ENCODE data around the gene TRAM2. TPM values are rescaled to one million over a fixed set of nuclear protein-coding genes. Genes with fewer than 3 reads are reported as not detected.
A peak's percentile ranks its signal among the peaks of the same experiment; 100 is the strongest.

The TRAM2 gene
- total RNA-seq, 1 donor from 2014 or later, result 2.1 TPM

DNA sequence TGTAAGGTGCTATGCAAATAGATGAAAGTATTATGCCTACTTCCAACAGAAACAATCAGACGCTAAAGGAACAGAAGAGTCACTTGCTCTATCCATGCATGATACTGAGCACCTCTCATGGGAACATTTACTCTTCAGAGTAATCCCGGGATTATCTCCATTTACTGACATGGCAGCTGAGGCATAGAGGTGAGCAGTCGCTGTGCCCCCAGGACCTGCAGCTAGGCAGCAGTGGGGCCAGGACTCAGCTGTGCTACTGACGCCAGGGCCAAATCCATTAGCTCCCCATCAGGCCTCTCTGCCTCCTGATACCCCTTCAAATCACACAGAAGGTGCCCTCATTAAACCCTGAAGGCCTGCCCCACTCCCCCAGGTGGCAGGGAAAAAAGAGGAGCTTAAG is 51.9 kb downstream of the TRAM2 start:
- no peaks in the 10 kb centered on the region for H3K9me3 Mint-ChIP-seq
- intact Hi-C loops (cut with micrococcal nuclease), result no loop called here
- H3K36me3 Mint-ChIP-seq (ENCODE audit: low read depth), result no peaks in the 10 kb centered on the region
- H3K27me3 Mint-ChIP-seq (ENCODE audit: insufficient read depth), result no peaks in the 10 kb centered on the region
- H3K27ac Mint-ChIP-seq, result no peak overlapping the region
- no peak overlapping the region for H3K4me3 Mint-ChIP-seq
- no peak for DNase-seq (ENCODE audit: low spot score)
- H3K4me1 Mint-ChIP-seq (ENCODE audit: low read depth), result no peaks in the 10 kb centered on the region

- DNase-seq (ENCODE audit: low spot score), result no peak
- no peaks in the 10 kb centered on the region for H3K27me3 Mint-ChIP-seq (ENCODE audit: insufficient read depth)
- H3K4me3 Mint-ChIP-seq, result no peak overlapping the region
- no peaks in the 10 kb centered on the region for H3K4me1 Mint-ChIP-seq (ENCODE audit: low read depth)
- H3K9me3 Mint-ChIP-seq, result no peaks in the 10 kb centered on the region
- H3K27ac Mint-ChIP-seq, result no peak overlapping the region
- intact Hi-C loops (cut with micrococcal nuclease), result no loop called here
- no peaks in the 10 kb centered on the region for H3K36me3 Mint-ChIP-seq (ENCODE audit: low read depth)
Observed at GRCh38 chr6:52523378-52524142, 53.3 kb downstream of the TRAM2 start.

- H3K27ac Mint-ChIP-seq, result no peak overlapping the region
- DNase-seq (ENCODE audit: low spot score), result no peak
- no peaks in the 10 kb centered on the region for H3K27me3 Mint-ChIP-seq (ENCODE audit: insufficient read depth)
- no peak overlapping the region for H3K4me3 Mint-ChIP-seq
- H3K9me3 Mint-ChIP-seq, result no peaks in the 10 kb centered on the region
- H3K36me3 Mint-ChIP-seq (ENCODE audit: low read depth), result no peaks in the 10 kb centered on the region
- intact Hi-C loops (cut with micrococcal nuclease), result no loop called here
- peaks cover 8% of the 10 kb centered on the region for H3K4me1 Mint-ChIP-seq (ENCODE audit: low read depth)
Observed at GRCh38 chr6:52522655-52523054, 54.2 kb downstream of the TRAM2 start.

DNA sequence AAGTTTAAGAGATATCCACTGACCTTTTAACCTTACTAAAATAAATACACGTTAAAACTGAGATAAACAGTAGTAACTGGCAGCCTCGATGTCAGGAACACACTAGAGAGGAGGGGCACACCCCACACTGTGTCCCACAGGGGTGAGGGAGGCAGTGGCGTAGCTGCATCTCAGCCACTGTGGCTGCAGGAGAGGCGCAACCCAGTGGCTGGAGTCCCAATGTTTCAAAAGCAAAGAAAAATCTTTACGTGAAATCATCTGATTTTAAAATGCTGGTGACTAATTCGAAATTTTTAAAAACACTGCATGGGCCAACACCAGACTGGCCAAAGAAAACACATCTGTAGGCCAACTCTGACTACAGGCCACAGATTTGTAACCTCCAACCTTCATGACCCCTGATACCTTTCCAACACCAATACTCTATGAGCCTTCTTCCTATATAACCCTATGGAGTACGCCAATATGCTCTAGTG is 54.7 kb downstream of the TRAM2 start:
- Mint-ChIP-seq H3K9me3 (no peaks in the 10 kb centered on the region), H3K4me3 (no peak overlapping the region), H3K36me3 (ENCODE audit: low read depth) (no peaks in the 10 kb centered on the region), H3K27me3 (ENCODE audit: insufficient read depth) (no peaks in the 10 kb centered on the region), H3K4me1 (ENCODE audit: low read depth) (peaks cover 12% of the 10 kb centered on the region), H3K27ac (no peak overlapping the region)
- no peak for DNase-seq (ENCODE audit: low spot score)
- intact Hi-C loops (cut with micrococcal nuclease), result no loop called here

GRCh38 chr6:52519618-52520017 is 57.2 kb downstream of the TRAM2 start:
- H3K9me3 Mint-ChIP-seq, result no peaks in the 10 kb centered on the region
- peaks cover 7% of the 10 kb centered on the region for H3K36me3 Mint-ChIP-seq (ENCODE audit: low read depth)
- no peaks in the 10 kb centered on the region for H3K27me3 Mint-ChIP-seq (ENCODE audit: insufficient read depth)
- H3K27ac Mint-ChIP-seq, result no peak overlapping the region
- intact Hi-C loops (cut with micrococcal nuclease), result loop anchor here (5.0 kb wide), 1 partner anchor 97 kb away; the partner anchor contains the start of gene EFHC1
- DNase-seq (ENCODE audit: low spot score), result no peak
- H3K4me1 Mint-ChIP-seq (ENCODE audit: low read depth), result peaks cover 38% of the 10 kb centered on the region
- no peak overlapping the region for H3K4me3 Mint-ChIP-seq

GRCh38 chr6:52518279-52518945 is 58.4 kb downstream of the TRAM2 start:
- Mint-ChIP-seq H3K36me3 (ENCODE audit: low read depth) (peaks cover 10% of the 10 kb centered on the region), H3K27me3 (ENCODE audit: insufficient read depth) (no peaks in the 10 kb centered on the region), H3K9me3 (no peaks in the 10 kb centered on the region), H3K4me3 (no peak overlapping the region), H3K27ac (no peak overlapping the region), H3K4me1 (ENCODE audit: low read depth) (peaks cover 43% of the 10 kb centered on the region)
- DNase-seq (ENCODE audit: low spot score), result no peak
- intact Hi-C loops (cut with micrococcal nuclease), result loop anchor here (5.0 kb wide), 1 partner anchor 96 kb away; the partner anchor contains the start of gene EFHC1

- peaks cover 43% of the 10 kb centered on the region for H3K4me1 Mint-ChIP-seq (ENCODE audit: low read depth)
- peak; percentile 11 for DNase-seq (ENCODE audit: low spot score)
- H3K27ac Mint-ChIP-seq, result no peak overlapping the region
- intact Hi-C loops (cut with micrococcal nuclease), result loop anchor here (5.0 kb wide), 1 partner anchor 95 kb away; the partner anchor contains the start of gene EFHC1
- H3K4me3 Mint-ChIP-seq, result no peak overlapping the region
- H3K36me3 Mint-ChIP-seq (ENCODE audit: low read depth), result peaks cover 10% of the 10 kb centered on the region
- H3K9me3 Mint-ChIP-seq, result no peaks in the 10 kb centered on the region
- no peaks in the 10 kb centered on the region for H3K27me3 Mint-ChIP-seq (ENCODE audit: insufficient read depth)
Observed at GRCh38 chr6:52517502-52518278, 59.2 kb downstream of the TRAM2 start.

- DNase-seq (ENCODE audit: low spot score), result no peak
- peaks cover 10% of the 10 kb centered on the region for H3K36me3 Mint-ChIP-seq (ENCODE audit: low read depth)
- H3K9me3 Mint-ChIP-seq, result no peaks in the 10 kb centered on the region
- H3K4me1 Mint-ChIP-seq (ENCODE audit: low read depth), result peaks cover 43% of the 10 kb centered on the region
- H3K27me3 Mint-ChIP-seq (ENCODE audit: insufficient read depth), result no peaks in the 10 kb centered on the region
- H3K27ac Mint-ChIP-seq, result no peak overlapping the region
- H3K4me3 Mint-ChIP-seq, result no peak overlapping the region
- intact Hi-C loops (cut with micrococcal nuclease), result loop anchor here (5.0 kb wide), 1 partner anchor 95 kb away; the partner anchor contains the start of gene EFHC1
Observed at GRCh38 chr6:52516943-52517342, 59.9 kb downstream of the TRAM2 start.

- H3K9me3 Mint-ChIP-seq, result no peaks in the 10 kb centered on the region
- DNase-seq (ENCODE audit: low spot score), result no peak
- intact Hi-C loops (cut with micrococcal nuclease), result loop anchor here (5.0 kb wide), 1 partner anchor 94 kb away; the partner anchor contains the start of gene EFHC1
- H3K27me3 Mint-ChIP-seq (ENCODE audit: insufficient read depth), result no peaks in the 10 kb centered on the region
- H3K4me1 Mint-ChIP-seq (ENCODE audit: low read depth), result peaks cover 43% of the 10 kb centered on the region
- H3K27ac Mint-ChIP-seq, result no peak overlapping the region
- peaks cover 10% of the 10 kb centered on the region for H3K36me3 Mint-ChIP-seq (ENCODE audit: low read depth)
- no peak overlapping the region for H3K4me3 Mint-ChIP-seq
Observed at GRCh38 chr6:52516269-52516668, 60.6 kb downstream of the TRAM2 start.

DNA sequence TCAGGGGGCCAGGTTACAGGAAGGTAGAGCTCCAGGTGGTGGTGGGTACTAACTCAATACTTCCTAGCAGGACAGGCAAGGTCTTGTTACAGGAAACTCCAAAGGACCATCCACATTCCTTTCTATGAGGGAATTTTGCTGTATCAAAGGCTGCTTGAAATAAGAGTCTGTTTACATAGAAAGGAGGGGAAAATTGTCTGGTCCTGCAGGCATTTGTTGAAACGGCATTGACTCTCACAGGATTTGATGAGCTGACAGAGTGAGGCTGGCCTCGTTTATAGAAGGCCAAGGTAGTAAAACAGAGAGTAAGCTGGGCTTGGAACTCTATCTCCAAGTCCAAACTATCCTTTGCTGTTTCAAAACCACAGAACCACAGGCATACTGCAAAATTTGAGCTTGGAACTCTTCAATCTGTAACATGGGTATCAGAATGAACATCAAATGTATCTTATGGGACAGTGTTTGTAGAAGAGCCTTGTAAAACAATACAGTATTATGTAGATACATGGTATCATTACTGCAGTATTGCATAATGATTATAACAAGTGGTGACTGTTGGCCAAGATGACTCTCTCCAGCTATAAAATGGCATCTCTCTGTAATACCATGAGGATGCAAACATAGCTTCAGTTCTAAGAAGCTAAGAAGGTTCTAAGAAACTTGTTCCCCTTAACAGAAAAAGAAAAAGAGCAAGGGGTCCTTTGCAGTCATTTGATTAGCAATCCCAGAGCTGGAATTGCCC is 61.5 kb downstream of the TRAM2 start:
- intact Hi-C loops (cut with micrococcal nuclease), result loop anchor here (5.0 kb wide), 1 partner anchor 93 kb away; the partner anchor contains the start of gene EFHC1

DNA sequence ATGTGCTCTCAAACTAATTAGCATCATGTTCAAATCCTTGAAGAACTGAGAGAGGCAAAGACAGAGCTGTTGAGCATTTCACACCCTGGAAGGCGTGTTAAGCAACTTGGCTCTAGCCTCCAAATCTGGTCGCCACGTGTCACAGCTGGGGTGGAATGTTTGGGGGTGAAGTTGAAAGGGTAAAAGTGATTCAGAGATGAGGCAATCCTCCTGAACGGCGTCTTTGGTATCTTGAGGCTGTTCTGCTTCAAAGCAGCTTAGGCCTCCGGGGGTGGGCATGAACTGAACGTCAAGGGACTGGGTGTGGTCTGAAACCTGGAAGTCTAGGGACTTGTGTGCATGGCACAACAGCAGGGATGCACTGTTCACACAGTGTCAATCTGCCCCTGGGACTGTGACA is 62.3 kb downstream of the TRAM2 start:
- intact Hi-C loops (cut with micrococcal nuclease), result no loop called here
- Mint-ChIP-seq H3K27ac (peak overlapping the region; percentile 29), H3K4me1 (ENCODE audit: low read depth) (peaks cover 43% of the 10 kb centered on the region), H3K4me3 (no peak overlapping the region), H3K9me3 (no peaks in the 10 kb centered on the region), H3K27me3 (ENCODE audit: insufficient read depth) (no peaks in the 10 kb centered on the region), H3K36me3 (ENCODE audit: low read depth) (peaks cover 13% of the 10 kb centered on the region)
- DNase-seq (ENCODE audit: low spot score), result no peak

More for the DNA sequence above, 61.5 kb downstream of the TRAM2 start:
- Mint-ChIP-seq H3K27ac (no peak overlapping the region), H3K4me1 (ENCODE audit: low read depth) (peaks cover 43% of the 10 kb centered on the region), H3K27me3 (ENCODE audit: insufficient read depth) (no peaks in the 10 kb centered on the region), H3K9me3 (no peaks in the 10 kb centered on the region), H3K4me3 (no peak overlapping the region), H3K36me3 (ENCODE audit: low read depth) (peaks cover 10% of the 10 kb centered on the region)
- no peak for DNase-seq (ENCODE audit: low spot score)

GRCh38 chr6:52513896-52514295 is 63.0 kb downstream of the TRAM2 start:
- no peak for DNase-seq (ENCODE audit: low spot score)
- no peak overlapping the region for H3K27ac Mint-ChIP-seq
- intact Hi-C loops (cut with micrococcal nuclease), result no loop called here
- H3K27me3 Mint-ChIP-seq (ENCODE audit: insufficient read depth), result no peaks in the 10 kb centered on the region
- peaks cover 13% of the 10 kb centered on the region for H3K36me3 Mint-ChIP-seq (ENCODE audit: low read depth)
- peaks cover 43% of the 10 kb centered on the region for H3K4me1 Mint-ChIP-seq (ENCODE audit: low read depth)
- H3K9me3 Mint-ChIP-seq, result no peaks in the 10 kb centered on the region
- no peak overlapping the region for H3K4me3 Mint-ChIP-seq

Data from activated T-helper 1 cell treated with anti-CD3 and anti-CD28 coated beads, Interleukin-12 subunit alpha, Interleukin-12 subunit beta, Interleukin-2, Interleukin-4 antibody, amounts not matched to agents 30 ng/mL and 10 ng/mL and 1 ng/mL, durations not matched to agents 14 hours and 24 hours and 36 hours (primary cell).